Muscle of leg (tissue), 11 donors: ENCODE data around the gene ZNF142. TPM values are rescaled to one million over a fixed set of nuclear protein-coding genes. Genes with fewer than 3 reads are reported as not detected.

Source experiments
- DNase-seq: peaks from one replicate; pipeline ENCODE4 v3.0.0; 2013
- H3K27ac ChIP-seq: one replicate; pipeline ENCODE4 v1.5.1; 2013; ENCODE audit warnings: mild to moderate bottlenecking, low read length, control low read depth
- H3K27me3 ChIP-seq: one replicate; pipeline ENCODE4 v1.6.1; 2013; ENCODE audit warnings: low read length; ENCODE audit not compliant: control insufficient read depth, insufficient read depth
- H3K36me3 ChIP-seq: one replicate; pipeline ENCODE4 v1.6.1; 2013; ENCODE audit warnings: low read length; ENCODE audit not compliant: control insufficient read depth, insufficient read depth
- H3K4me1 ChIP-seq: one replicate; pipeline ENCODE4 v1.6.1; 2013; ENCODE audit warnings: low read length; ENCODE audit not compliant: control insufficient read depth, insufficient read depth
- H3K4me3 ChIP-seq: one replicate; pipeline ENCODE4 v1.5.1; 2013; ENCODE audit warnings: low read length, control low read depth
- H3K9me3 ChIP-seq: replicated peaks from 2 replicates; pipeline ENCODE4 v1.6.1; 2013; ENCODE audit warnings: low read depth, low read length; ENCODE audit not compliant: control insufficient read depth
- WGBS: methylation state at CpG from one replicate; pipeline ENCODE4 v1.1.5; 2013; ENCODE audit warnings: missing lambda C conversion rate; ENCODE audit not compliant: insufficient coverage; 5-methylcytosine and 5-hydroxymethylcytosine counted together
- polyA plus RNA-seq, 8 donors: library from polyadenylated mRNA; unstranded; fragments of 120-200 nt; gene quantifications; one replicate each; pipeline versions ENCODE4 v1.2.1 to v1.2.3, GENCODE V29; 2013; ENCODE audit warnings: inconsistent platforms in 1 of 8, low replicate concordance in 1 of 8; ENCODE audit not compliant: insufficient read length in 8 of 8, insufficient read depth in 1 of 8
- total RNA-seq: library from RNA; stranded (reverse); fragments of 120-200 nt; gene quantifications from one replicate; pipeline ENCODE4 v1.2.4, GENCODE V29; 2013

Gene ZNF142
- total and polyA plus RNA-seq, 9 donors: 7.0 to 17.8 (median 11.8) TPM

GRCh38 chr2:218627939-218628338, 31.5 kb downstream of the ZNF142 start:
- 90% methylated on average over 3 of the region's 4 CpGs for WGBS
- H3K27me3 ChIP-seq: no peaks in the 10 kb centered on the region
- H3K9me3 ChIP-seq: no peaks in the 10 kb centered on the region
- H3K27ac ChIP-seq: no peak overlapping the region
- DNase-seq: no peak
- no peak overlapping the region for H3K4me3 ChIP-seq
- peaks cover 3% of the 10 kb centered on the region for H3K4me1 ChIP-seq
- peaks cover 26% of the 10 kb centered on the region for H3K36me3 ChIP-seq

- Histone ChIP-seq H3K27ac (no peak overlapping the region), H3K4me3 (no peak overlapping the region), H3K36me3 (peaks cover 25% of the 10 kb centered on the region), H3K27me3 (no peaks in the 10 kb centered on the region), H3K9me3 (no peaks in the 10 kb centered on the region), H3K4me1 (peaks cover 8% of the 10 kb centered on the region)
- DNase-seq: no peak
- WGBS: 83% methylated on average over 2 of the region's 4 CpGs
Observed at GRCh38 chr2:218626369-218626768, 33.1 kb downstream of the ZNF142 start.

GRCh38 chr2:218623366-218623705, 36.1 kb downstream of the ZNF142 start:
- Histone ChIP-seq H3K4me1 (peaks cover 8% of the 10 kb centered on the region), H3K36me3 (peaks cover 19% of the 10 kb centered on the region), H3K4me3 (no peak overlapping the region), H3K27ac (no peak overlapping the region), H3K27me3 (no peaks in the 10 kb centered on the region), H3K9me3 (no peaks in the 10 kb centered on the region)
- WGBS: no CpG with 5 or more reads among the region's 3 CpGs
- no peak for DNase-seq

GRCh38 chr2:218622606-218623365, 36.6 kb downstream of the ZNF142 start:
- Histone ChIP-seq H3K36me3 (peaks cover 19% of the 10 kb centered on the region), H3K27ac (no peak overlapping the region), H3K4me3 (no peak overlapping the region), H3K4me1 (peaks cover 11% of the 10 kb centered on the region), H3K9me3 (no peaks in the 10 kb centered on the region), H3K27me3 (no peaks in the 10 kb centered on the region)
- 45% methylated on average over 2 of the region's 7 CpGs for WGBS
- DNase-seq: peak; percentile 38

GRCh38 chr2:218621007-218621406, 38.4 kb downstream of the ZNF142 start:
- Histone ChIP-seq H3K4me1 (peaks cover 11% of the 10 kb centered on the region), H3K27me3 (no peaks in the 10 kb centered on the region), H3K36me3 (peaks cover 18% of the 10 kb centered on the region), H3K9me3 (no peaks in the 10 kb centered on the region), H3K27ac (no peak overlapping the region), H3K4me3 (no peak overlapping the region)
- 67% methylated on average over 4 of the region's 7 CpGs for WGBS
- DNase-seq: no peak

GRCh38 chr2:218618102-218618860, 41.1 kb downstream of the ZNF142 start:
- no peaks in the 10 kb centered on the region for H3K27me3 ChIP-seq
- peaks cover 21% of the 10 kb centered on the region for H3K36me3 ChIP-seq
- 82% methylated on average over 9 of the region's 9 CpGs for WGBS
- no peaks in the 10 kb centered on the region for H3K9me3 ChIP-seq
- H3K27ac ChIP-seq: no peak overlapping the region
- DNase-seq: no peak
- no peak overlapping the region for H3K4me3 ChIP-seq
- peaks cover 11% of the 10 kb centered on the region for H3K4me1 ChIP-seq

- H3K9me3 ChIP-seq: no peaks in the 10 kb centered on the region
- 75% methylated on average over 6 of the region's 6 CpGs for WGBS
- H3K36me3 ChIP-seq: peaks cover 13% of the 10 kb centered on the region
- H3K27ac ChIP-seq: no peak overlapping the region
- peaks cover 3% of the 10 kb centered on the region for H3K4me1 ChIP-seq
- no peak for DNase-seq
- no peaks in the 10 kb centered on the region for H3K27me3 ChIP-seq
- H3K4me3 ChIP-seq: no peak overlapping the region
Observed at GRCh38 chr2:218615868-218616315, 43.5 kb downstream of the ZNF142 start.

- H3K27me3 ChIP-seq: no peaks in the 10 kb centered on the region
- peak within 1 kb of the TSS; percentile 81 for H3K27ac ChIP-seq
- H3K4me1 ChIP-seq: peaks cover 28% of the 10 kb centered on the region
- 8% methylated on average over 5 of the region's 8 CpGs for WGBS
- H3K9me3 ChIP-seq: no peaks in the 10 kb centered on the region
- DNase-seq: peak; percentile 86
- H3K36me3 ChIP-seq: no peaks in the 10 kb centered on the region
- peak within 1 kb of the TSS; percentile 42 for H3K4me3 ChIP-seq
Observed at GRCh38 chr2:218607436-218608115, 51.8 kb downstream of the ZNF142 start, which contains the start of gene PLCD4. Gene PLCD4, plus strand, starts transcription at chr2:218607899. Its CDS starts 7,841 bp downstream, at chr2:218615740.

GRCh38 chr2:218605432-218605831, 54.0 kb downstream of the ZNF142 start:
- Histone ChIP-seq H3K27me3 (no peaks in the 10 kb centered on the region), H3K4me3 (no peak overlapping the region), H3K36me3 (no peaks in the 10 kb centered on the region), H3K4me1 (peaks cover 28% of the 10 kb centered on the region), H3K9me3 (no peaks in the 10 kb centered on the region), H3K27ac (peak overlapping the region; percentile 84)
- peak; percentile 93 for DNase-seq
- 34% methylated on average over 2 of the region's 2 CpGs for WGBS
